Activated naive CD4-positive, alpha-beta T cell (primary cell): ENCODE data around the gene ALB.

Source experiments
- DNase-seq, 4 experiments: peaks; one replicate each; lab custom pipeline; 2025; lab: John Stamatoyannopoulos, UW

The ALB gene

GRCh38 chr4:73432169-73433000, 28.3 kb downstream of the ALB start:
- no peak for DNase-seq

GRCh38 chr4:73433140-73433539, 29.1 kb downstream of the ALB start:
- no peak for DNase-seq

DNA sequence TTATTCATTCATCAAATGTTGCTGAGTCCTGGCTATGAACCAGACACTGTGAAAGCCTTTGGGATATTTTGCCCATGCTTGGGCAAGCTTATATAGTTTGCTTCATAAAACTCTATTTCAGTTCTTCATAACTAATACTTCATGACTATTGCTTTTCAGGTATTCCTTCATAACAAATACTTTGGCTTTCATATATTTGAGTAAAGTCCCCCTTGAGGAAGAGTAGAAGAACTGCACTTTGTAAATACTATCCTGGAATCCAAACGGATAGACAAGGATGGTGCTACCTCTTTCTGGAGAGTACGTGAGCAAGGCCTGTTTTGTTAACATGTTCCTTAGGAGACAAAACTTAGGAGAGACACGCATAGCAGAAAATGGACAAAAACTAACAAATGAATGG, 30.2 kb downstream of the ALB start:
- no peak for DNase-seq

- no peak for DNase-seq
These were observed 31.9 kb downstream of the ALB start, which contains the start of gene AFP for GRCh38 chr4:73435984-73436383. Gene AFP, plus strand, starts transcription at chr4:73436221. Its CDS starts 42 bp downstream, at chr4:73436263.

GRCh38 chr4:73436674-73437557, 32.8 kb downstream of the ALB start:
- DNase-seq = no peak

GRCh38 chr4:73437558-73437956, 33.5 kb downstream of the ALB start:
- no peak for DNase-seq

- DNase-seq = no peak
These were observed 34.0 kb downstream of the ALB start for GRCh38 chr4:73438048-73438447.

- no peak for DNase-seq
These were observed 34.6 kb downstream of the ALB start for GRCh38 chr4:73438582-73439215.

DNA sequence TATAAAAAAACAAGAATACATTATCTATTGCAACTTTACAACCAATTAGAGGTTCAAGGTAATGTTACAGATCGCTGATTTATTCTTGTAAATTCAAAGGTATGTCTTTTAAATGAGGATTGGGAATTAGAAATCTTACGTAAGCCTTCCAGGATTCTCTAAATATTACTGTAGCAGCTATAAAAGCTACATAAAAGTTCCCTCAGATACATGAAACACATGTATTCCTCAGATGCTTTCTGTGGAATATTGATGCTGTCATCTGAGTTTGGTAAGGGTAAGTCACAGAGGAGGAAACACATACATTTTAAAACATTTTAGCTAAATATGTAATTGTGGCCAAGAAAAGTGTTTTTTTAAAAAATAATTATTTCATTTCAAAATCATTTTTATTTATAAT, 35.4 kb downstream of the ALB start:
- no peak for DNase-seq

GRCh38 chr4:73439991-73440390, 35.9 kb downstream of the ALB start:
- DNase-seq = no peak

DNA sequence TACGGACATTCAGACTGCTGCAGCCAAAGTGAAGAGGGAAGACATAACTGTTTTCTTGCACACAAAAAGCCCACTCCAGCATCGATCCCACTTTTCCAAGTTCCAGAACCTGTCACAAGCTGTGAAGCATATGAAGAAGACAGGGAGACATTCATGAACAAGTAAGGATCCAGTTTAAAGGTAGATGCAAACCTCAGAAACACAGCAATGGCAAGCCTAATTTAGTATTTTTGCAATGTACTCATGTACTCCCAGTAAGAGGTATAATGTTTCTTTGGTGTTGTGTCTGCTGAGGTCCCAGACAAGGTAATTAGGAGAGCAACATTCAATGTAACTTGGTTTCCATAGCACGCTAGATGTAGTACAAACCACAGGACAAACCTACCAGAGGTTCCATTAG, 36.6 kb downstream of the ALB start:
- DNase-seq = no peak

DNA sequence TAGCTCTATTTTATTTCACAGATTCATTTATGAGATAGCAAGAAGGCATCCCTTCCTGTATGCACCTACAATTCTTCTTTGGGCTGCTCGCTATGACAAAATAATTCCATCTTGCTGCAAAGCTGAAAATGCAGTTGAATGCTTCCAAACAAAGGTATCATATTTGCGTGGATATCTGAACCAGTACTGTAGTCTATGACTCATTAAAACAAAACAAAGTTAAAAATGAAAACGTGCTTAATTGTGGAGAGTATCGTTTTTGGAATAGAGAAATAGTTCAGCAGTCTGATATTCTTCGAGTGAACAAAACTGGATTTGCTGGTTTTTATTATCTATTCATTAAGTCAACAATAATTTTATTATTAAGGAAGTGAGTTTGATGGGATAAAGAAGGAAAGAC, 38.2 kb downstream of the ALB start:
- no peak for DNase-seq

GRCh38 chr4:73443224-73443623, 39.1 kb downstream of the ALB start:
- no peak for DNase-seq

DNA sequence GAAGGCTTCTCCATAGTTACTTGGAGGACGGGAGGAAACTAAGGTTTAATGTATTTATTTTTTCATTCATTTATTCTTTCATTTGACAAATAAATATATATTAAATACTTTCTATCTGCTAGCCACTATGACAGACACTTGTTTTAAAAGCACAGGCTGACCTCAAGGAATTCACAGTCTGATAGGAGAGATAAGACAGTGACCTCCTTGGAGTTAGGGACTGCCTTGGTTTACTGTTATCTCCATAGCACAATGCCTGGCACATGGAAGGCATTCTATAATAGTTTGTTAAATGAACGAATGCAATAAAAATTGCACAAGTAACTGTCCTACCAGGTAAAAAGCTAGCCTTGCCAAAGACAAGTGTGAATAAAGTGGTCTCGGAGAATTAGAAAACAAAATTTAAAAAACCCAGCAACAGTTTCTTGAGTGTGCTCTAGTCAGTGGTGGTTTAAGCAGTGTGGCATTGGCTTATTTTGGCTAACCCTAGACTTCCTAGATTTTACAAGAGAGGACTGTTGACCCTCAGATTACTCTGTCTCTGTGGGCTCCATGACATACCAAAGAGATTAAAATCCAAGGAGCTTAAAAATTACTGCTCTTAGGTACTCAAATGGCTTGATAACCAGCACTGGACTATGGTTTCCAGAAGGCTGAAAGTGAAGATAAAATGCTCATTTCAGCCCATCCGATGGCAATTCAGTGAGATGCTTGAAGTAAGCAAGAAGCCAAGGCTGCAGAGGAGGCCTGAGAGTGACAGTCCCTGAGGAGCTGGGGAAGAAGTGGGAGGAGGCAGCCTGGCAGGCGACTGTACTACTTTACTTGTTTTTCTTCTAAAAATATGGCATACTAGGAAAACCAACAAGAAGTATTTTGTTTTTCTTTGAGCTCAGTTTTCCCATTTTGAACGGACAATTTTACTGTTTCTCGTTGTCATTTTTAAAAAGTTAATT, 41.6 kb downstream of the ALB start:
- no peak for DNase-seq

DNA sequence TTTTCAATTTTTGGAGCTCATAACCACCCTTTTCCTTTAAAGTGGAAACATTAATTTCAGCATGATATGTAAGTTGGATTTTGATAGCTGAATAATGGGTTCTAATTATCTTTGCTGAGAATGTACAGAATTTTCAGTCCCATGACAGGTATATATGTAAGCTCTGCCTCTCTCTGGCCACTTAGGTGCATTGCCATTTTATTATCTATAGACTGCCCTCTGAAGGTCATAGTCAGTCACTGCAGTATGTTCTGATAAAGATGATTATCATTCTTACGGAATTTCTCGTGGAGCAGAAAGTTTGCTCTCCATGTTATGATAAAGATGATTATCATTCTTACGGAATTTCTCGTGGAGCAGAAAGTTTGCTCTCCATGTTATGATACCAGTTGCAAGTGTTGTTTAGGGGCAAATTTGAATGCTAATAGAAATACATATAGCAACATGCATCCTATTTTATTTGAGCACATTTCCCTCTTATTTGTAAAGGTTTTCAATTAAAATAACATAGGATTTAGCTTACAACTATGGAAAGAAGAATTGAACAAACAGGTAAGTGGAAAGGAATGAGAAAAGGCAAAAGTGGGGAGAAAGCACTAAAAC, 42.4 kb downstream of the ALB start:
- DNase-seq = no peak

DNA sequence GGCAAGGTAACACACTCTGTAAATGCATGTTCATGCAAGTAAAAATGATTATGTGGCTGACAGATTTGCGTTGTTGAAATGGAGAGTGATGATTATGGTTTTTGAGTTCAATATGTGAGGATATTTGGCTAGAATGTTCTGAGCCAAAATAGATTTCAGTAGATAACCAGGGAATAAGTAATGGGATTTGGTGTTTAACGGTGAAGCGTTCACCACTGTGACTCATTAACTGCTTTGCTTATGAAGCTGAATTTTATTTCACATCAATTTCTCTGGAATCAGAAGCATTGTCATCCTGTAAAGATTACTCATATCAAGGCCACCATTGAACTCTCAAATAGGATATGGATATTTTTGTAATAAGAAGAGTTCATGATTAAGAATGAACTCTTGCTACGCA, 43.6 kb downstream of the ALB start:
- no peak for DNase-seq

- DNase-seq = no peak
These were observed 44.5 kb downstream of the ALB start for GRCh38 chr4:73448448-73449203.

GRCh38 chr4:73450398-73451004, 46.4 kb downstream of the ALB start:
- no peak for DNase-seq

GRCh38 chr4:73451404-73451803, 47.3 kb downstream of the ALB start:
- no peak for DNase-seq
